ENCODE results near the gene SLC19A1.

Gene SLC19A1

GRCh38 chr21:45542242-45542666 lies at the start of gene SLC19A1:
TSS of gene SLC19A1 (minus strand) at chr21:45542440. CDS start at chr21:45537959, 4,481 bp downstream.
- peak; percentile 73 for DNase-seq (ENCODE audit: low read depth)

GRCh38 chr21:45591619-45592207 lies 49.5 kb upstream of the SLC19A1 start:
- DNase-seq (ENCODE audit: low read depth), result no peak

GRCh38 chr21:45590726-45591618 lies 48.7 kb upstream of the SLC19A1 start:
- peak; percentile 35 for DNase-seq (ENCODE audit: low read depth)

GRCh38 chr21:45590246-45590725 lies 48.0 kb upstream of the SLC19A1 start:
- peak; percentile 63 for DNase-seq (ENCODE audit: low read depth)

GRCh38 chr21:45589686-45590245 lies 47.5 kb upstream of the SLC19A1 start:
- no peak for DNase-seq (ENCODE audit: low read depth)

- DNase-seq (ENCODE audit: low read depth), result no peak
Measured at GRCh38 chr21:45588871-45589491, 46.7 kb upstream of the SLC19A1 start.

- no peak for DNase-seq (ENCODE audit: low read depth)
Measured at GRCh38 chr21:45588086-45588825, 46.0 kb upstream of the SLC19A1 start.

GRCh38 chr21:45586289-45586858 lies 44.1 kb upstream of the SLC19A1 start:
- no peak for DNase-seq (ENCODE audit: low read depth)

GRCh38 chr21:45584786-45585185 lies 42.5 kb upstream of the SLC19A1 start:
- DNase-seq (ENCODE audit: low read depth), result no peak

- DNase-seq (ENCODE audit: low read depth), result no peak
Measured at GRCh38 chr21:45583831-45584509, 41.7 kb upstream of the SLC19A1 start.

GRCh38 chr21:45582128-45582527 lies 39.9 kb upstream of the SLC19A1 start:
- no peak for DNase-seq (ENCODE audit: low read depth)

GRCh38 chr21:45581322-45581712 lies 39.1 kb upstream of the SLC19A1 start:
- no peak for DNase-seq (ENCODE audit: low read depth)

GRCh38 chr21:45580576-45581321 lies 38.5 kb upstream of the SLC19A1 start:
- no peak for DNase-seq (ENCODE audit: low read depth)

- DNase-seq (ENCODE audit: low read depth), result no peak
Measured at GRCh38 chr21:45580181-45580575, 37.9 kb upstream of the SLC19A1 start.

- DNase-seq (ENCODE audit: low read depth), result no peak
Measured at GRCh38 chr21:45579383-45580180, 37.3 kb upstream of the SLC19A1 start.

- no peak for DNase-seq (ENCODE audit: low read depth)
Measured at GRCh38 chr21:45578811-45579381, 36.7 kb upstream of the SLC19A1 start.

- DNase-seq (ENCODE audit: low read depth), result no peak
Measured at GRCh38 chr21:45578176-45578801, 36.0 kb upstream of the SLC19A1 start.

GRCh38 chr21:45577801-45578175 lies 35.5 kb upstream of the SLC19A1 start:
- no peak for DNase-seq (ENCODE audit: low read depth)
